CD14-positive monocyte (primary cell): ENCODE data around the gene DDAH1. TPM values are rescaled to one million over a fixed set of nuclear protein-coding genes. Genes with fewer than 3 reads are reported as not detected.

Experiments
- DNase-seq, 3 donors: peaks; one replicate each; pipeline ENCODE4 v3.0.0-alpha.2; 2011 to 2022
- H2AFZ ChIP-seq: 2 replicates; pipeline ENCODE4 v1.6.0; 2012; ENCODE audit warnings: mild to moderate bottlenecking, low read depth, low read length, inconsistent platforms; ENCODE audit not compliant: insufficient read depth, poor library complexity, severe bottlenecking
- H3K27ac ChIP-seq, 2 donors: 1 replicate in 1 of 2; 2 replicates in 1 of 2; pipeline ENCODE4 v1.5.1; 2012 to 2013; ENCODE audit warnings: low read length in 2 of 2, control low read depth in 1 of 2, inconsistent platforms in 1 of 2, low read depth in 1 of 2, mild to moderate bottlenecking in 1 of 2
- H3K27me3 ChIP-seq, 2 donors: one replicate each; pipeline versions ENCODE4 v1.6.0 to v1.6.1; 2011 to 2013; ENCODE audit warnings: low read length in 2 of 2; ENCODE audit not compliant: control insufficient read depth in 2 of 2, insufficient read depth in 2 of 2
- H3K36me3 ChIP-seq, 2 donors: replicated peaks in 1 of 2; 1 replicate in 1 of 2; 2 replicates in 1 of 2; pipeline versions ENCODE4 v1.5.1 to v1.6.1; 2012 to 2013; ENCODE audit warnings: low read length in 2 of 2, control low read depth in 1 of 2, inconsistent platforms in 1 of 2, mild to moderate bottlenecking in 1 of 2; ENCODE audit not compliant: insufficient read depth in 2 of 2, control insufficient read depth in 1 of 2
- H3K4me1 ChIP-seq, 2 donors: 1 replicate in 1 of 2; 2 replicates in 1 of 2; pipeline versions ENCODE4 v1.5.1 to v1.6.1; 2012 to 2013; ENCODE audit warnings: low read length in 2 of 2, control low read depth in 1 of 2, inconsistent platforms in 1 of 2, mild to moderate bottlenecking in 1 of 2, moderate library complexity in 1 of 2; ENCODE audit not compliant: insufficient read depth in 2 of 2, control insufficient read depth in 1 of 2
- H3K4me2 ChIP-seq: replicated peaks from 2 replicates; pipeline ENCODE3; 2012; ENCODE audit warnings: low read length, moderate library complexity, mild to moderate bottlenecking; ENCODE audit not compliant: poor library complexity, severe bottlenecking; ENCODE audit errors: extremely low read depth
- H3K4me3 ChIP-seq, 3 experiments: fragments of 200-600 bp in 1 of 3; sonication (generic) in 1 of 3; replicated peaks in 1 of 3; 1 replicate in 2 of 3; 2 replicates in 1 of 3; pipeline ENCODE4 v1.5.1; 2011 to 2013; ENCODE audit warnings: low read length in 3 of 3, mild to moderate bottlenecking in 3 of 3, control low read depth in 2 of 3, low read depth in 2 of 3, inconsistent platforms in 1 of 3, moderate library complexity in 1 of 3
- H3K79me2 ChIP-seq: 2 replicates; pipeline ENCODE4 v1.6.0; 2012; ENCODE audit warnings: mild to moderate bottlenecking, control low read depth, inconsistent platforms, low read length, moderate library complexity; ENCODE audit not compliant: insufficient read depth
- H3K9ac ChIP-seq: 2 replicates; pipeline ENCODE4 v1.6.0; 2017; ENCODE audit warnings: low read length, mild to moderate bottlenecking; ENCODE audit not compliant: insufficient read depth, poor library complexity, severe bottlenecking
- H3K9me3 ChIP-seq, 2 donors: replicated peaks in 1 of 2; 1 replicate in 1 of 2; 2 replicates in 1 of 2; pipeline versions ENCODE4 v1.5.1 to v1.6.1; 2012 to 2013; ENCODE audit warnings: low read length in 2 of 2, control low read depth in 1 of 2; ENCODE audit not compliant: control insufficient read depth in 1 of 2, insufficient read depth in 1 of 2
- H4K20me1 ChIP-seq: 2 replicates; pipeline ENCODE4 v1.6.0; 2012; ENCODE audit warnings: mild to moderate bottlenecking, low read length, control low read depth, moderate library complexity; ENCODE audit not compliant: insufficient read depth
- H3K27ac Mint-ChIP-seq, 7 donors: one replicate each; pipeline ENCODE4 v1.8.0; 2020; ENCODE audit warnings: mild to moderate bottlenecking in 7 of 7, mixed read lengths in 7 of 7, moderate library complexity in 6 of 7, inconsistent platforms in 2 of 7
- H3K27me3 Mint-ChIP-seq, 3 donors: one replicate each; pipeline ENCODE4 v1.8.0; 2021 to 2022; ENCODE audit warnings: low read depth in 3 of 3, mild to moderate bottlenecking in 3 of 3, mixed read lengths in 3 of 3, moderate library complexity in 3 of 3, inconsistent platforms in 1 of 3
- H3K36me3 Mint-ChIP-seq, 2 donors: one replicate each; pipeline ENCODE4 v1.8.0; 2020; ENCODE audit warnings: mixed read lengths in 2 of 2, inconsistent platforms in 1 of 2, mild to moderate bottlenecking in 1 of 2
- H3K4me1 Mint-ChIP-seq: one replicate; pipeline ENCODE4 v1.8.0; 2020; ENCODE audit warnings: mild to moderate bottlenecking, mixed read lengths
- H3K4me3 Mint-ChIP-seq, 2 donors: one replicate each; pipeline ENCODE4 v1.8.0; 2020; ENCODE audit warnings: mild to moderate bottlenecking in 2 of 2, mixed read lengths in 2 of 2, moderate library complexity in 1 of 2
- H3K9me3 Mint-ChIP-seq, 7 donors: one replicate each; pipeline ENCODE4 v1.8.0; 2020 to 2022; ENCODE audit warnings: mixed read lengths in 7 of 7, mild to moderate bottlenecking in 6 of 7, moderate library complexity in 6 of 7, inconsistent platforms in 2 of 7
- CTCF ChIP-seq: fragments of 200-600 bp; IDR thresholded peaks from one replicate; pipeline ENCODE4 v1.8.0; 2022; ENCODE audit warnings: antibody characterized with exemption, mild to moderate bottlenecking
- WGBS: methylation state at CpG from one replicate; pipeline ENCODE4 v1.1.5; 2013; ENCODE audit warnings: missing lambda C conversion rate; ENCODE audit not compliant: insufficient coverage; 5-methylcytosine and 5-hydroxymethylcytosine counted together
- intact Hi-C, 2 donors: fragments of 100-400 bp; cut with micrococcal nuclease; formaldehyde crosslinking; loops; one replicate each; pipeline versions ENCODE4 v1.15.0 to v1.15.1; 2023
- polyA plus RNA-seq, 3 donors: library from polyadenylated mRNA; depleted of rRNA in 1 of 3; unstranded in 2 of 3; stranded (reverse) in 1 of 3; fragments of 300-500 nt in 2 of 3; fragments of >200 nt in 1 of 3; fragmentation: Illumina TruSeq in 2 of 3; gene quantifications; 1 replicate in 2 of 3; 2 replicates in 1 of 3; pipeline ENCODE4 v1.2.3, GENCODE V29; 2012 to 2021

DDAH1 gene
- polyA plus RNA-seq, 3 donors, result not detected

- DNase-seq, result no peak
- peak overlapping the region; percentile 31 to 58 for H3K4me3 Mint-ChIP-seq
- intact Hi-C loops, result no loop called here
- Histone ChIP-seq H3K4me2 (no peak overlapping the region), H3K4me3 (no peak overlapping the region), H3K79me2 (no peaks in the 10 kb centered on the region), H2AFZ (no peak overlapping the region), H3K36me3 (no peaks in the 10 kb centered on the region), H3K4me1 (peaks cover 6 to 16% of the 10 kb centered on the region in 2 donors), H3K27me3 (peaks cover 31 to 45% of the 10 kb centered on the region in 2 donors), H3K9me3 (peaks cover 0 to 5% of the 10 kb centered on the region in 2 donors), H3K9ac (no peak overlapping the region), H3K27ac (no peak overlapping the region), H4K20me1 (no peaks in the 10 kb centered on the region)
- H3K36me3 Mint-ChIP-seq, result peaks cover 0 to 2% of the 10 kb centered on the region in 2 donors
- peaks cover 37 to 44% (median 38%) of the 10 kb centered on the region in 3 donors for H3K27me3 Mint-ChIP-seq
- peaks cover 2 to 14% (median 9%) of the 10 kb centered on the region in 7 donors for H3K9me3 Mint-ChIP-seq
- WGBS, result 82% methylated on average over 1 of the region's 1 CpG
- peaks cover 14% of the 10 kb centered on the region for H3K4me1 Mint-ChIP-seq
- TF ChIP-seq CTCF, result no peak
- no peak overlapping the region for H3K27ac Mint-ChIP-seq
These were observed 801 bp upstream of the DDAH1 start for GRCh38 chr1:85465786-85466134.

- WGBS, result under 1% methylated on average over 72 of the region's 72 CpGs
- Histone ChIP-seq H3K27ac (no peak overlapping the region), H3K4me2 (peak overlapping the region; percentile 86), H3K9me3 (peaks cover 0 to 5% of the 10 kb centered on the region in 2 donors), H3K36me3 (no peaks in the 10 kb centered on the region), H3K4me1 (peaks cover 6 to 16% of the 10 kb centered on the region in 2 donors), H3K9ac (peak overlapping the region; percentile 27), H3K79me2 (no peaks in the 10 kb centered on the region), H3K27me3 (peaks cover 31 to 45% of the 10 kb centered on the region in 2 donors), H4K20me1 (no peaks in the 10 kb centered on the region), H3K4me3 (peak overlapping the region in 2 of 3 experiments; percentile 31 to 73), H2AFZ (peak overlapping the region; percentile 68)
- Mint-ChIP-seq H3K9me3 (peaks cover 2 to 14% (median 9%) of the 10 kb centered on the region in 7 donors), H3K27ac (no peak overlapping the region), H3K36me3 (peaks cover 0 to 2% of the 10 kb centered on the region in 2 donors), H3K4me1 (peaks cover 14% of the 10 kb centered on the region), H3K27me3 (peaks cover 38 to 44% (median 38%) of the 10 kb centered on the region in 3 donors), H3K4me3 (peak overlapping the region; percentile 70 to 81)
- peak in 1 of 3 donors; percentile 6 for DNase-seq
- no peak for TF ChIP-seq CTCF
- intact Hi-C loops, result no loop called here
These were observed 361 bp downstream of the DDAH1 start for GRCh38 chr1:85464497-85465098.
